ENCODE results near the gene HEMK1. TPM values are rescaled to one million over a fixed set of nuclear protein-coding genes. Genes with fewer than 3 reads are reported as not detected.

Gene HEMK1
- total RNA-seq, 1 donor from 2014 or later, result 11.0 TPM

- peak; percentile 39 for ATAC-seq
These were observed 47.9 kb downstream of the HEMK1 start, which contains the start of gene MAPKAPK3 for GRCh38 chr3:50617096-50617791. Gene MAPKAPK3 (plus strand): TSS chr3:50617151. CDS start chr3:50617566, 415 bp downstream.

- no peak for ATAC-seq
These were observed 48.7 kb downstream of the HEMK1 start for GRCh38 chr3:50617911-50618481.

- no peak for ATAC-seq
These were observed 51.1 kb downstream of the HEMK1 start for GRCh38 chr3:50620420-50620819.

- no peak for ATAC-seq
These were observed 51.5 kb downstream of the HEMK1 start for GRCh38 chr3:50620820-50621219.

GRCh38 chr3:50622881-50623280, 53.6 kb downstream of the HEMK1 start:
- ATAC-seq, result peak; percentile 45

GRCh38 chr3:50623840-50624474, 54.6 kb downstream of the HEMK1 start:
- peak; percentile 41 for ATAC-seq

GRCh38 chr3:50624634-50625033, 55.3 kb downstream of the HEMK1 start:
- peak; percentile 66 for ATAC-seq

- no peak for ATAC-seq
These were observed 56.2 kb downstream of the HEMK1 start for GRCh38 chr3:50625231-50626182.

- no peak for ATAC-seq
These were observed 57.1 kb downstream of the HEMK1 start for GRCh38 chr3:50626401-50626800.

GRCh38 chr3:50627407-50628051, 58.2 kb downstream of the HEMK1 start:
- ATAC-seq, result peak; percentile 89

GRCh38 chr3:50628601-50629000, 59.3 kb downstream of the HEMK1 start:
- no peak for ATAC-seq

- peak; percentile 66 for ATAC-seq
These were observed 61.1 kb downstream of the HEMK1 start for GRCh38 chr3:50630394-50630793.

GRCh38 chr3:50630877-50631276, 61.6 kb downstream of the HEMK1 start:
- no peak for ATAC-seq

GRCh38 chr3:50632450-50632849, 63.1 kb downstream of the HEMK1 start:
- no peak for ATAC-seq

- no peak for ATAC-seq
These were observed 64.0 kb downstream of the HEMK1 start for GRCh38 chr3:50633230-50633790.

- ATAC-seq, result no peak
These were observed 65.7 kb downstream of the HEMK1 start for GRCh38 chr3:50635066-50635465.

GRCh38 chr3:50637011-50637410, 67.7 kb downstream of the HEMK1 start:
- ATAC-seq, result no peak

GRCh38 chr3:50637945-50638344, 68.6 kb downstream of the HEMK1 start:
- ATAC-seq, result no peak

GRCh38 chr3:50639055-50639494, 69.8 kb downstream of the HEMK1 start:
- peak; percentile 15 for ATAC-seq

- ATAC-seq, result no peak
These were observed 73.1 kb downstream of the HEMK1 start for GRCh38 chr3:50642382-50642781.

- ATAC-seq, result no peak
These were observed 75.2 kb downstream of the HEMK1 start for GRCh38 chr3:50644561-50644960.

GRCh38 chr3:50645378-50645777, 76.1 kb downstream of the HEMK1 start:
- ATAC-seq, result no peak

Measured in esophagus mucosa (tissue), 1 donor.